ENCODE results near the gene LEAP2. TPM values are rescaled to one million over a fixed set of nuclear protein-coding genes. Genes with fewer than 3 reads are reported as not detected.

LEAP2 gene
- total RNA-seq, 1 donor from 2014 or later: 0.27 TPM

- Histone ChIP-seq H3K9ac (ENCODE audit: low read length) (no peak overlapping the region), H3K79me2 (ENCODE audit: insufficient read depth, low read length) (peaks cover 61% of the 10 kb centered on the region), H3K4me2 (ENCODE audit: low read length) (no peak overlapping the region), H3K9me3 (ENCODE audit: insufficient read depth, low read depth, low read length) (no peaks in the 10 kb centered on the region), H3K4me3 (ENCODE audit: insufficient read depth, low read depth, low read length) (no peak overlapping the region), H3K4me1 (ENCODE audit: insufficient read depth, low read length) (no peaks in the 10 kb centered on the region), H3K27ac (ENCODE audit: low read depth, low read length) (no peak overlapping the region), H4K20me1 (ENCODE audit: insufficient read depth, low read length) (peaks cover 62% of the 10 kb centered on the region), H2AFZ (ENCODE audit: low read depth, low read length) (no peak overlapping the region), H3K36me3 (ENCODE audit: insufficient read depth, low read length) (peaks cover 66% of the 10 kb centered on the region), H3K27me3 (ENCODE audit: insufficient read depth, low read length) (no peaks in the 10 kb centered on the region)
- Mint-ChIP-seq H3K27me3 (ENCODE audit: low read depth, unreplicated experiment) (no peaks in the 10 kb centered on the region), H3K4me3 (ENCODE audit: unreplicated experiment) (no peak overlapping the region), H3K9me3 (ENCODE audit: unreplicated experiment) (no peaks in the 10 kb centered on the region), H3K27ac (ENCODE audit: unreplicated experiment) (peak overlapping the region; percentile 59), H3K36me3 (ENCODE audit: low read depth, unreplicated experiment) (peaks cover 38% of the 10 kb centered on the region), H3K4me1 (ENCODE audit: low read depth, unreplicated experiment) (peaks cover 12% of the 10 kb centered on the region)
- DNase-seq (ENCODE audit: low read depth) (no peak), FAIRE-seq (no peak)
- TF ChIP-seq EZH2 (IDR thresholded peaks at IDR 0.05; ENCODE audit: insufficient read depth, low read length) (no peak), CTCF (IDR thresholded peaks at IDR 0.05; ENCODE audit: insufficient read depth, low read depth, low read length) (no peak)
Measured at GRCh38 chr5:132898094-132898493, 24.6 kb downstream of the LEAP2 start.

GRCh38 chr5:132901036-132901435 lies 27.6 kb downstream of the LEAP2 start:
- no peak overlapping the region for H3K9ac ChIP-seq (ENCODE audit: low read length)
- H3K27ac Mint-ChIP-seq (ENCODE audit: unreplicated experiment): no peak overlapping the region
- peaks cover 8% of the 10 kb centered on the region for H3K4me1 Mint-ChIP-seq (ENCODE audit: low read depth, unreplicated experiment)
- no peaks in the 10 kb centered on the region for H3K27me3 Mint-ChIP-seq (ENCODE audit: low read depth, unreplicated experiment)
- no peaks in the 10 kb centered on the region for H3K4me1 ChIP-seq (ENCODE audit: insufficient read depth, low read length)
- TF ChIP-seq CTCF (IDR thresholded peaks at IDR 0.05; ENCODE audit: insufficient read depth, low read depth, low read length) (no peak), EZH2 (IDR thresholded peaks at IDR 0.05; ENCODE audit: insufficient read depth, low read length) (no peak)
- H3K79me2 ChIP-seq (ENCODE audit: insufficient read depth, low read length): peaks cover 61% of the 10 kb centered on the region
- no peak overlapping the region for H3K4me2 ChIP-seq (ENCODE audit: low read length)
- H3K9me3 ChIP-seq (ENCODE audit: insufficient read depth, low read depth, low read length): no peaks in the 10 kb centered on the region
- peaks cover 63% of the 10 kb centered on the region for H4K20me1 ChIP-seq (ENCODE audit: insufficient read depth, low read length)
- no peaks in the 10 kb centered on the region for H3K9me3 Mint-ChIP-seq (ENCODE audit: unreplicated experiment)
- H3K27ac ChIP-seq (ENCODE audit: low read depth, low read length): no peak overlapping the region
- DNase-seq (ENCODE audit: low read depth) (no peak), FAIRE-seq (no peak)
- no peak overlapping the region for H2AFZ ChIP-seq (ENCODE audit: low read depth, low read length)
- no peaks in the 10 kb centered on the region for H3K27me3 ChIP-seq (ENCODE audit: insufficient read depth, low read length)
- H3K36me3 ChIP-seq (ENCODE audit: insufficient read depth, low read length): peaks cover 42% of the 10 kb centered on the region
- no peak overlapping the region for H3K4me3 Mint-ChIP-seq (ENCODE audit: unreplicated experiment)
- peaks cover 32% of the 10 kb centered on the region for H3K36me3 Mint-ChIP-seq (ENCODE audit: low read depth, unreplicated experiment)
- no peak overlapping the region for H3K4me3 ChIP-seq (ENCODE audit: insufficient read depth, low read depth, low read length)

GRCh38 chr5:132901730-132902129 lies 28.3 kb downstream of the LEAP2 start:
- no peak overlapping the region for H3K27ac Mint-ChIP-seq (ENCODE audit: unreplicated experiment)
- Histone ChIP-seq H4K20me1 (ENCODE audit: insufficient read depth, low read length) (peaks cover 63% of the 10 kb centered on the region), H3K4me1 (ENCODE audit: insufficient read depth, low read length) (no peaks in the 10 kb centered on the region), H3K36me3 (ENCODE audit: insufficient read depth, low read length) (peaks cover 35% of the 10 kb centered on the region), H3K4me2 (ENCODE audit: low read length) (no peak overlapping the region), H3K9ac (ENCODE audit: low read length) (no peak overlapping the region), H3K27me3 (ENCODE audit: insufficient read depth, low read length) (no peaks in the 10 kb centered on the region), H2AFZ (ENCODE audit: low read depth, low read length) (no peak overlapping the region), H3K4me3 (ENCODE audit: insufficient read depth, low read depth, low read length) (no peak overlapping the region), H3K9me3 (ENCODE audit: insufficient read depth, low read depth, low read length) (no peaks in the 10 kb centered on the region), H3K79me2 (ENCODE audit: insufficient read depth, low read length) (peaks cover 61% of the 10 kb centered on the region), H3K27ac (ENCODE audit: low read depth, low read length) (no peak overlapping the region)
- no peak for FAIRE-seq
- peaks cover 27% of the 10 kb centered on the region for H3K36me3 Mint-ChIP-seq (ENCODE audit: low read depth, unreplicated experiment)
- no peak for DNase-seq (ENCODE audit: low read depth)
- H3K27me3 Mint-ChIP-seq (ENCODE audit: low read depth, unreplicated experiment): no peaks in the 10 kb centered on the region
- H3K4me3 Mint-ChIP-seq (ENCODE audit: unreplicated experiment): no peak overlapping the region
- H3K9me3 Mint-ChIP-seq (ENCODE audit: unreplicated experiment): no peaks in the 10 kb centered on the region
- peaks cover 2% of the 10 kb centered on the region for H3K4me1 Mint-ChIP-seq (ENCODE audit: low read depth, unreplicated experiment)
- TF ChIP-seq EZH2 (IDR thresholded peaks at IDR 0.05; ENCODE audit: insufficient read depth, low read length): no peak
- no peak for TF ChIP-seq CTCF (IDR thresholded peaks at IDR 0.05; ENCODE audit: insufficient read depth, low read depth, low read length)
